LNCAP (cell line): ENCODE results near the gene ETF1.

ENCODE experiments used
- TF ChIP-seq, protein P1 (sequence below): fragments of 450-650 bp; IDR thresholded peaks from 2 replicates; pipeline ENCODE4 v1.5.1; 2017; ENCODE audit warnings: mild to moderate bottlenecking

The ETF1 gene

DNA sequence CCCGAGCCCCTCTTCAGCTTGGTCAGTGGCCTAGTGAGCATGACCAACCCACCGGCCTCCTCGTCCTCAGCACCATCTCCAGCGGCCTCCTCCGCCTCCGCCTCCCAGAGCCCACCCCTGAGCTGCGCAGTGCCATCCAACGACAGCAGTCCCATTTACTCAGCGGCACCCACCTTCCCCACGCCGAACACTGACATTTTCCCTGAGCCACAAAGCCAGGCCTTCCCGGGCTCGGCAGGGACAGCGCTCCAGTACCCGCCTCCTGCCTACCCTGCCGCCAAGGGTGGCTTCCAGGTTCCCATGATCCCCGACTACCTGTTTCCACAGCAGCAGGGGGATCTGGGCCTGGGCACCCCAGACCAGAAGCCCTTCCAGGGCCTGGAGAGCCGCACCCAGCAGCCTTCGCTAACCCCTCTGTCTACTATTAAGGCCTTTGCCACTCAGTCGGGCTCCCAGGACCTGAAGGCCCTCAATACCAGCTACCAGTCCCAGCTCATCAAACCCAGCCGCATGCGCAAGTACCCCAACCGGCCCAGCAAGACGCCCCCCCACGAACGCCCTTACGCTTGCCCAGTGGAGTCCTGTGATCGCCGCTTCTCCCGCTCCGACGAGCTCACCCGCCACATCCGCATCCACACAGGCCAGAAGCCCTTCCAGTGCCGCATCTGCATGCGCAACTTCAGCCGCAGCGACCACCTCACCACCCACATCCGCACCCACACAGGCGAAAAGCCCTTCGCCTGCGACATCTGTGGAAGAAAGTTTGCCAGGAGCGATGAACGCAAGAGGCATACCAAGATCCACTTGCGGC, 75.9 kb downstream of the ETF1 start:
- TF ChIP-seq, protein P1, sequence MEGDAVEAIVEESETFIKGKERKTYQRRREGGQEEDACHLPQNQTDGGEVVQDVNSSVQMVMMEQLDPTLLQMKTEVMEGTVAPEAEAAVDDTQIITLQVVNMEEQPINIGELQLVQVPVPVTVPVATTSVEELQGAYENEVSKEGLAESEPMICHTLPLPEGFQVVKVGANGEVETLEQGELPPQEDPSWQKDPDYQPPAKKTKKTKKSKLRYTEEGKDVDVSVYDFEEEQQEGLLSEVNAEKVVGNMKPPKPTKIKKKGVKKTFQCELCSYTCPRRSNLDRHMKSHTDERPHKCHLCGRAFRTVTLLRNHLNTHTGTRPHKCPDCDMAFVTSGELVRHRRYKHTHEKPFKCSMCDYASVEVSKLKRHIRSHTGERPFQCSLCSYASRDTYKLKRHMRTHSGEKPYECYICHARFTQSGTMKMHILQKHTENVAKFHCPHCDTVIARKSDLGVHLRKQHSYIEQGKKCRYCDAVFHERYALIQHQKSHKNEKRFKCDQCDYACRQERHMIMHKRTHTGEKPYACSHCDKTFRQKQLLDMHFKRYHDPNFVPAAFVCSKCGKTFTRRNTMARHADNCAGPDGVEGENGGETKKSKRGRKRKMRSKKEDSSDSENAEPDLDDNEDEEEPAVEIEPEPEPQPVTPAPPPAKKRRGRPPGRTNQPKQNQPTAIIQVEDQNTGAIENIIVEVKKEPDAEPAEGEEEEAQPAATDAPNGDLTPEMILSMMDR, result no peak

DNA sequence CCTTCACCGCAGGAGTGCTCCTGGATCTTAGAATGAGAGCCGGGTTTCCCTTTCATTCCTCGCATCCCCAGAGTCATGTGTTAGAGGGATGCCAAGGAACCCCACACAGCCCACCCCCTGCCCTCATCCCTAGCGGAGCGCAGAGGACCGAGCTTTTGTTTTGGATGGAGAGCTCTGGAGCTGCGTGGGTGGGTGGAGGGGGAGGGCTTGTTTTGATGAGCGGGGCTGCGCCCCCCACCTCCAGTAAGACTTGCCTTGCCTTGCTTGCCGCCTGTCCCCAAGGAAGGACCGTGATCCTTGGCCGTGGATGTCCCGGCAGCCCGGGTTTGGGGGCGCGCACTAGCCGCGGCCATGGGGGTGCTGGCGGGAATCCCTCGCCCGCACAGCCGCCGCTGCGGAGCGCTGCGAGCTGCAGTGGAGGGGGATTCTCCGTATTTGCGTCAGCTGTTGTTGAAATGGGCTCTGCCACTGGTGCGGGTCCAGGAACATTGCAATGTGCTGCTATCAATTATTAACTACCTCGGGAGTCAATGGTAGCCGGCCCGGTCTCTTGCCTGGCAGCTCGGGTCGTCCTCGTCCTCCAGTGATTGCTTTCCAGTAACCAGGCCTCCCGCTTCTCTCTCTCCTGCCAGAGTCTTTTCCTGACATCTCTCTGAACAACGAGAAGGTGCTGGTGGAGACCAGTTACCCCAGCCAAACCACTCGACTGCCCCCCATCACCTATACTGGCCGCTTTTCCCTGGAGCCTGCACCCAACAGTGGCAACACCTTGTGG, 76.7 kb downstream of the ETF1 start:
- TF ChIP-seq, protein P1, result no peak

DNA sequence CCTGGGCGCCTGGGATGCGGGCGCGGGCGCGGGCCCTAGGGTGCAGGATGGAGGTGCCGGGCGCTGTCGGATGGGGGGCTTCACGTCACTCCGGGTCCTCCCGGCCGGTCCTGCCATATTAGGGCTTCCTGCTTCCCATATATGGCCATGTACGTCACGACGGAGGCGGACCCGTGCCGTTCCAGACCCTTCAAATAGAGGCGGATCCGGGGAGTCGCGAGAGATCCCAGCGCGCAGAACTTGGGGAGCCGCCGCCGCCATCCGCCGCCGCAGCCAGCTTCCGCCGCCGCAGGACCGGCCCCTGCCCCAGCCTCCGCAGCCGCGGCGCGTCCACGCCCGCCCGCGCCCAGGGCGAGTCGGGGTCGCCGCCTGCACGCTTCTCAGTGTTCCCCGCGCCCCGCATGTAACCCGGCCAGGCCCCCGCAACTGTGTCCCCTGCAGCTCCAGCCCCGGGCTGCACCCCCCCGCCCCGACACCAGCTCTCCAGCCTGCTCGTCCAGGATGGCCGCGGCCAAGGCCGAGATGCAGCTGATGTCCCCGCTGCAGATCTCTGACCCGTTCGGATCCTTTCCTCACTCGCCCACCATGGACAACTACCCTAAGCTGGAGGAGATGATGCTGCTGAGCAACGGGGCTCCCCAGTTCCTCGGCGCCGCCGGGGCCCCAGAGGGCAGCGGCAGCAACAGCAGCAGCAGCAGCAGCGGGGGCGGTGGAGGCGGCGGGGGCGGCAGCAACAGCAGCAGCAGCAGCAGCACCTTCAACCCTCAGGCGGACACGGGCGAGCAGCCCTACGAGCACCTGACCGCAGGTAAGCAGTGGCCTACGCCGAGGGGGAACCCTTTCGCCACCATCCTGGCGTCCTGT, 77.5 kb downstream of the ETF1 start, which contains the start of gene EGR1:
EGR1 (plus strand) TSS at position 219 of the 864 bp plus-strand sequence; CDS start at position 502, 283 bp downstream.
- TF ChIP-seq, protein P1, result no peak

DNA sequence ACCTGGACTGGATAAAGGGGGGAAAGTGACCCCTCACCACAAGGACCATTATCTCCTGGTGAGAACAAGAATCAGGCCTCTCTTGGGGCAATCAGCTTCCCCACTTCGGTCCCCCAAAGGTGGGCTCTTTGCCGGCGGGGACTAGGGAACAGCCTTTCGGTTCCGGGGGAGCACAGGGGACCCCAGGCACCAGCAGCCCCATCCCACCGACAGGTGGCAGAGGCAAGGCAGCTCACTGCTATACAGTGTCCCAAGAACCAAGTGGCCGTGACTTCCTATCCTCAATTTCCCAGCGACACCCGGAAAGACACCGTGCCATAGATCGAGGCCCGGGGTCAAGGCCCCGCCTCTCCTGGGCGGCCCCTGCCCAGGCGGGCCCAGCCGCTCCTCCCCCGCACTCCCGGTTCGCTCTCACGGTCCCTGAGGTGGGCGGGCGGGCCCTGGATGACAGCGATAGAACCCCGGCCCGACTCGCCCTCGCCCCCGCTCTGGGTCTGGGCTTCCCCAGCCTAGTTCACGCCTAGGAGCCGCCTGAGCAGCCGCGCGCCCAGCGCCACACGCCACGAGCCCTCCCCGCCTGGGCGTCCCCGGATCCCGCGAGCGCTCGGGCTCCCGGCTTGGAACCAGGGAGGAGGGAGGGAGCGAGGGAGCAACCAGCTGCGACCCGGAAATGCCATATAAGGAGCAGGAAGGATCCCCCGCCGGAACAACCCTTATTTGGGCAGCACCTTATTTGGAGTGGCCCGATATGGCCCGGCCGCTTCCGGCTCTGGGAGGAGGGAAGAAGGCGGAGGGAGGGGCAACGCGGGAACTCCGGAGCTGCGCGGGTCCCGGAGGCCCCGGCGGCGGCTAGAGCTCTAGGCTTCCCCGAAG, 78.4 kb downstream of the ETF1 start:
- TF ChIP-seq, protein P1, result peak; percentile 66

DNA sequence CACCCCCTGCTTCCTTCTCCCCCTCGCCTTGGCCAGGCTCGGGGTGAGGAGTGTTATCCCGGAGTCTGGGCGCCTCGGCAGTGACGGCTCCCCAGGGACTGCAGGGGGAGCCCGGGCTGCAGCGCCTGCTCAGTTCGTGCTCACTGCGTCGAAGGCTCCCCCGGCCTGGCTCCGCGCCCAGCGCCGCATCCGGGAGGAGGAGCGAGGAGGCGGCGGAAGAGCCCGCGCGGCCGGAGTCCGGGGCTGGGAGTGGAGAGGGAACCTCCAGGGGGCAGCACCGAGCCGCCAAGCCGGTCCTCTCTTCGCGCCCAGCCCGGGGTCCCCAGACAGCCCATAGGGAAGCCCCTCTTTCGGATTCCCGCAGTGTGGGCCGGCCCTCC, 79.0 kb downstream of the ETF1 start:
- TF ChIP-seq, protein P1, result peak; percentile 98

DNA sequence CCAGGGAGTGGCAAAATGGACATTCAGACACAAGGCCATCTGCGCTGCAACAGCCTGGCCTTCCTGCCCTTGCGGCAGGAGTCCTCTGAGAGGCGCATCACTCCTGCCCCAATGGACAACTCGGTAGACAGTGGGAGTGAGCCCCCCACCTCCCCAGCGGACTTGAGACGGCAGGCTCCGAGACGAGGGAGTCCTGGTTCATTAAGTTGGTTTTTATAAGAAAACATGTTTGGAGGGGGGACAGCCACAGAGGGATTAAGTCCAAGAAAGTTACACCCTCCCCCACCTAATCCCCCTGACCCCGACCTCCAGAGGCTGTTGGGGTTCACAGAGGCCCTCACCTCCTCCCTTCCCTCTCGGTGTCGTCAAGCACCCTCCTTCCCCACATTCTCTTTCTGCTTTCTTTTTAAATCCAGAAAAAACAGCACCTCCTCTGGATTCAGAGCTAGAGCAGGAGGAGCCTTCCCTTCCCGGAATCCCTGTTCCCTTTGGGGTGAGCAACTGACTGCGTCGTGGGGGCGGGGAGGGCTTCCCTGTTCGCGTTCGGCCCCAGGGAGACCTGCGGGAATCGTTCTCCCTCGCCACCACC, 79.5 kb downstream of the ETF1 start:
- TF ChIP-seq, protein P1, result no peak
